ENCODE data around the gene CCL24.

DNA sequence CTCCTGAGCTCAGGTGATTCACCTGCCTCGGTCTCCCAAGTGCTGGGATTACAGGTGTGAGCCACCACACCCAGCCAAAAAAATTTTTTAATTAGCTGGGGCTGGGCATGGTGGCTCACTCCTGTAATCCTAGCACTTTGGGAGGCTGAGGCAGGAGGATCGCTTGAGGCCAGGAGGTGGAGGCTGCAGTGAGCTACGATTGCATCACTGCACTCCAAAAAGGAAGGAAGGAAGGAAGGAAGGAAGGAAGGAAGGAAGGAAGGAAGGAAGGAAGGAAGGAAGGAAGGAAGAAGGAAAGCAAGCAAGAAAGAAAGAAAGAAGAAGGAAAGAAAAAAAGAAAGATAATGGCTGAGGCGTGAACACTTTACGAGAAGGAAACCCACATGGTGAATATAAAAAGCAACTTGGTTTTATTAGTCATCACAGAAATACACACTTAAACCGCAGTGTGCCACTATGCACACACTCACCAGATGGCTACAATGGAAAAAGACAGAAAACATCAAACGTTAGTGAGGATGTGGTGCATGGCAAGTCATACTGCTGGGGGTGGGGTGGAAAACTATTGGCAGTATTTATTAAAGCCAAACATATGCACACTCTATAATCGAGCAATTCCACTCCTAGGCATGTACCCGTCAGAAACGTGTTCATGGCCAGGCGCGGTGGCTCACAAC lies 37.2 kb downstream of the CCL24 start:
- TF ChIP-seq, protein P1, sequence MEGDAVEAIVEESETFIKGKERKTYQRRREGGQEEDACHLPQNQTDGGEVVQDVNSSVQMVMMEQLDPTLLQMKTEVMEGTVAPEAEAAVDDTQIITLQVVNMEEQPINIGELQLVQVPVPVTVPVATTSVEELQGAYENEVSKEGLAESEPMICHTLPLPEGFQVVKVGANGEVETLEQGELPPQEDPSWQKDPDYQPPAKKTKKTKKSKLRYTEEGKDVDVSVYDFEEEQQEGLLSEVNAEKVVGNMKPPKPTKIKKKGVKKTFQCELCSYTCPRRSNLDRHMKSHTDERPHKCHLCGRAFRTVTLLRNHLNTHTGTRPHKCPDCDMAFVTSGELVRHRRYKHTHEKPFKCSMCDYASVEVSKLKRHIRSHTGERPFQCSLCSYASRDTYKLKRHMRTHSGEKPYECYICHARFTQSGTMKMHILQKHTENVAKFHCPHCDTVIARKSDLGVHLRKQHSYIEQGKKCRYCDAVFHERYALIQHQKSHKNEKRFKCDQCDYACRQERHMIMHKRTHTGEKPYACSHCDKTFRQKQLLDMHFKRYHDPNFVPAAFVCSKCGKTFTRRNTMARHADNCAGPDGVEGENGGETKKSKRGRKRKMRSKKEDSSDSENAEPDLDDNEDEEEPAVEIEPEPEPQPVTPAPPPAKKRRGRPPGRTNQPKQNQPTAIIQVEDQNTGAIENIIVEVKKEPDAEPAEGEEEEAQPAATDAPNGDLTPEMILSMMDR (IDR thresholded peaks at IDR 0.05) = no peak
- no peak for TF ChIP-seq POLR2AphosphoS5 (IDR thresholded peaks at IDR 0.05)
- no peak for TF ChIP-seq POLR2A (IDR thresholded peaks at IDR 0.05)

Data from transverse colon (tissue), 4 donors.